ENCODE results near the gene DNAJA3.
A peak's percentile ranks its signal among the peaks of the same experiment; 100 is the strongest.

The DNAJA3 gene

DNA sequence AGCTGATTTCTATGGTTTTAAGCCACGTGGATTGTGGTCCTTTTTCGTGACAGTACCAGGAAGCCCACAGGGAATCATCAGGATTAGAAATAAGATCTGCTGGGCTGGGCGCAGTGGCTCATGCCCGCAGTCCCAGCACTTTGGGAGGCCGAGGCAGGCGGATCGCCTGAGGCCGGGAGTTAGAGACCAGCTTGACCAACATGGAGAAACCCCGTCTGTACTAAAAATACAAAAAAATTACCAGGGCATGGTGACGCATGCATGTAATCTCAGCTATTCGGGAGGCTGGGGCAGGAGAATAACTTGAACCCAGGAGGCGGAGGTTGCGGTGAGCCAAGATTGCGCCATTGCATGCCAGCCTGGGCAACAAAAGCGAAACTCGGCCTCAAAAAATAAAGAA, 42.2 kb downstream of the DNAJA3 start:
- TF ChIP-seq, protein P1, sequence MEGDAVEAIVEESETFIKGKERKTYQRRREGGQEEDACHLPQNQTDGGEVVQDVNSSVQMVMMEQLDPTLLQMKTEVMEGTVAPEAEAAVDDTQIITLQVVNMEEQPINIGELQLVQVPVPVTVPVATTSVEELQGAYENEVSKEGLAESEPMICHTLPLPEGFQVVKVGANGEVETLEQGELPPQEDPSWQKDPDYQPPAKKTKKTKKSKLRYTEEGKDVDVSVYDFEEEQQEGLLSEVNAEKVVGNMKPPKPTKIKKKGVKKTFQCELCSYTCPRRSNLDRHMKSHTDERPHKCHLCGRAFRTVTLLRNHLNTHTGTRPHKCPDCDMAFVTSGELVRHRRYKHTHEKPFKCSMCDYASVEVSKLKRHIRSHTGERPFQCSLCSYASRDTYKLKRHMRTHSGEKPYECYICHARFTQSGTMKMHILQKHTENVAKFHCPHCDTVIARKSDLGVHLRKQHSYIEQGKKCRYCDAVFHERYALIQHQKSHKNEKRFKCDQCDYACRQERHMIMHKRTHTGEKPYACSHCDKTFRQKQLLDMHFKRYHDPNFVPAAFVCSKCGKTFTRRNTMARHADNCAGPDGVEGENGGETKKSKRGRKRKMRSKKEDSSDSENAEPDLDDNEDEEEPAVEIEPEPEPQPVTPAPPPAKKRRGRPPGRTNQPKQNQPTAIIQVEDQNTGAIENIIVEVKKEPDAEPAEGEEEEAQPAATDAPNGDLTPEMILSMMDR (IDR thresholded peaks at IDR 0.05; ENCODE audit: low read depth, low read length, missing control alignments), result no peak
- H3K4me3 ChIP-seq (replicated peaks; ENCODE audit: low read depth, low read length), result no peak overlapping the region
- no peak for DNase-seq (ENCODE audit: extremely low read depth, low read depth)

- TF ChIP-seq, protein P1 (IDR thresholded peaks at IDR 0.05; ENCODE audit: low read depth, low read length, missing control alignments), result no peak
- H3K4me3 ChIP-seq (replicated peaks; ENCODE audit: low read depth, low read length), result no peak overlapping the region
These were observed 43.3 kb downstream of the DNAJA3 start for GRCh38 chr16:4468972-4469371.

DNA sequence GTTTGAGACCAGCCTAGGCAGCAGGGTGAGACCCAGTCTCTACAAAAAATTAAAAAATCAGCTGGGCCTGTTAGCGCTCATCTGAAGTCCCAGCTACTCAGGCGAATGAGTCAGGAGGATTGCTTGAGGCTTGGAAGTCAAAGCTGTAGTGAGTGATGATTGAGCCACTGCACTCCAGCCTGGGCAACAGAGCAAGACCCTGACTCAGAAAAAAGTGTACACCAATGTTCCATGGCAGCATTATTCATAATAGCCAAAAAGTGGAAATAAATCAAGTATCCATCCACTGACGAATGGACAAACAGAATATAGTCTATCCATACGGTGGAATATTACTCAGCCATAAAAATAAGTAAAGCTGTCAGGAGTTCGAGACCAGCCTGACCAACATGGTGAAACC, 46.2 kb downstream of the DNAJA3 start:
- TF ChIP-seq, protein P1 (IDR thresholded peaks at IDR 0.05; ENCODE audit: low read depth, low read length, missing control alignments), result no peak
- DNase-seq (ENCODE audit: extremely low read depth, low read depth), result no peak
- H3K4me3 ChIP-seq (replicated peaks; ENCODE audit: low read depth, low read length), result no peak overlapping the region

More at GRCh38 chr16:4468972-4469371, 43.3 kb downstream of the DNAJA3 start:
- DNase-seq (ENCODE audit: extremely low read depth, low read depth), result no peak

DNA sequence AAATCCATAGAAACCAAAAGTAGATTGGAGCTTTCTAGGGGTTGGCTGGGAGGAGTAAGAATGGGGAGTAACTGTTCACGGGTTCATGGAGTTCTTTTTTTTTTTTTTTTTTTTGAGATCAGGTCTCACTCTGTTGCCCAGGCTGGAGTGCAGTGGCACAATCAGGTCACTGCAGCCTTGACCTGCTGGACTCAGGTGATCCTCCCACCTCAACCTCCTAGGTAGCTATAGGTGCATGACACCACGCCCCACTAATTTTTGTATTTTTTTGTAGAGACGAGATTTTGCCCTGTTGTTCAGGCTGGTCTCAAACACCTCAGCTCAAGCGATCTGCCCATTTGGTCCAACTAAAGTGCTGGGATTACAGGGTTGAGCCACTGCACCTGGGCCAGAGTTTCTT, 47.2 kb downstream of the DNAJA3 start:
- DNase-seq (ENCODE audit: extremely low read depth, low read depth), result no peak
- peak overlapping the region; percentile 79 for H3K4me3 ChIP-seq (replicated peaks; ENCODE audit: low read depth, low read length)
- TF ChIP-seq, protein P1 (IDR thresholded peaks at IDR 0.05; ENCODE audit: low read depth, low read length, missing control alignments), result no peak

GRCh38 chr16:4474192-4474961, 48.7 kb downstream of the DNAJA3 start, which contains the start of gene NMRAL1:
Gene NMRAL1 (minus strand): TSS chr16:4474625. CDS start chr16:4474132, 493 bp downstream.
- peak within 1 kb of the TSS; percentile 79 for H3K4me3 ChIP-seq (replicated peaks; ENCODE audit: low read depth, low read length)
- peak; percentile 73 for DNase-seq (ENCODE audit: extremely low read depth, low read depth)
- TF ChIP-seq, protein P1 (IDR thresholded peaks at IDR 0.05; ENCODE audit: low read depth, low read length, missing control alignments), result no peak

- TF ChIP-seq, protein P1 (IDR thresholded peaks at IDR 0.05; ENCODE audit: low read depth, low read length, missing control alignments), result peak; percentile 44
- peak; percentile 66 for DNase-seq (ENCODE audit: extremely low read depth, low read depth)
- peak within 1 kb of the TSS; percentile 85 for H3K4me3 ChIP-seq (replicated peaks; ENCODE audit: low read depth, low read length)
These were observed 50.5 kb downstream of the DNAJA3 start, which contains the start of gene HMOX2 for GRCh38 chr16:4475880-4476788. Gene HMOX2 (plus strand): TSS chr16:4476398. CDS start chr16:4505525, 29,127 bp downstream.

All from HFF-Myc (cell line).